Caco-2 (cell line): ENCODE data around the gene IPO9. TPM values are rescaled to one million over a fixed set of nuclear protein-coding genes. Genes with fewer than 3 reads are reported as not detected.

Experiments used
- BruUV-seq: library from RNA; stranded (reverse); fragments of 400-500 nt; replicated peaks from 2 replicates; lab custom pipeline; 2021; lab: Mats Ljungman, UMichigan
- CTCF ChIA-PET: fragments of 300-600 bp; sonication (Branson Sonifier 250); formaldehyde crosslinking; loops from one replicate; lab custom pipeline; 2022; ENCODE audit warnings: antibody characterized with exemption; lab: Charles Lee
- POLR2A ChIA-PET: fragments of 300-600 bp; sonication (Branson Sonifier 250); formaldehyde crosslinking; loops from one replicate; lab custom pipeline; 2022; ENCODE audit warnings: antibody characterized with exemption; lab: Charles Lee
- DNase-seq, 2 experiments: peaks; one replicate each; pipeline versions ENCODE4 v3.0.0 to v3.0.0-alpha.2; 2020 to 2022
- H3K27me3 ChIP-seq: replicated peaks from 2 replicates; pipeline ENCODE4 v1.6.0; 2011; ENCODE audit warnings: low read length; ENCODE audit not compliant: control insufficient read depth, insufficient read depth
- H3K36me3 ChIP-seq: 2 replicates; pipeline ENCODE4 v1.5.1; 2011; ENCODE audit warnings: low read length; ENCODE audit not compliant: control insufficient read depth, insufficient read depth
- H3K4me1 ChIP-seq: fragments of 250-450 bp; sonication (Bioruptor Pico); 2 replicates; pipeline ENCODE4 v1.5.1; 2020; ENCODE audit warnings: mild to moderate bottlenecking
- H3K4me3 ChIP-seq: 2 replicates; pipeline ENCODE4 v1.5.1; 2011; ENCODE audit warnings: low read depth, mild to moderate bottlenecking, control low read depth, low read length
- H3K9me3 ChIP-seq: fragments of 250-450 bp; sonication (Bioruptor Pico); 2 replicates; pipeline ENCODE4 v1.5.1; 2020; ENCODE audit warnings: mild to moderate bottlenecking, moderate library complexity
- H3K27ac Mint-ChIP-seq: one replicate; pipeline ENCODE4 v1.8.0; 2022; ENCODE audit warnings: mixed read lengths; ENCODE audit not compliant: unreplicated experiment
- H3K27me3 Mint-ChIP-seq: one replicate; pipeline ENCODE4 v1.8.0; 2022; ENCODE audit warnings: mixed read lengths; ENCODE audit not compliant: insufficient read depth, unreplicated experiment
- H3K36me3 Mint-ChIP-seq: one replicate; pipeline ENCODE4 v1.8.0; 2022; ENCODE audit warnings: mild to moderate bottlenecking, mixed read lengths; ENCODE audit not compliant: insufficient read depth, unreplicated experiment
- H3K4me1 Mint-ChIP-seq: one replicate; pipeline ENCODE4 v1.8.0; 2022; ENCODE audit warnings: low read depth, mixed read lengths; ENCODE audit not compliant: unreplicated experiment
- H3K4me3 Mint-ChIP-seq: one replicate; pipeline ENCODE4 v1.8.0; 2022; ENCODE audit warnings: mild to moderate bottlenecking, moderate library complexity, mixed read lengths; ENCODE audit not compliant: unreplicated experiment
- H3K9me3 Mint-ChIP-seq: one replicate; pipeline ENCODE4 v1.8.0; 2022; ENCODE audit warnings: mixed read lengths; ENCODE audit not compliant: unreplicated experiment
- intact Hi-C: fragments of 100-400 bp; cut with micrococcal nuclease; formaldehyde crosslinking; loops from one replicate; pipeline ENCODE4 v1.10.0; 2022; ENCODE audit not compliant: unreplicated experiment
- total RNA-seq: library from RNA; stranded (reverse); gene quantifications from 2 replicates; pipeline ENCODE4 v1.2.3, GENCODE V29; 2022
- TF ChIP-seq, protein P1 (sequence below), 2 experiments: fragments of 200-600 bp in 1 of 2; IDR thresholded peaks; 1 replicate in 1 of 2; 2 replicates in 1 of 2; pipeline versions ENCODE4 v1.5.1 to v1.8.0; 2011 to 2022; ENCODE audit warnings: antibody characterized with exemption in 1 of 2, control low read depth in 1 of 2, inconsistent platforms in 1 of 2, low read depth in 1 of 2, low read length in 1 of 2, mild to moderate bottlenecking in 1 of 2, moderate library complexity in 1 of 2; ENCODE audit not compliant: insufficient read depth in 1 of 2, severe bottlenecking in 1 of 2, unreplicated experiment in 1 of 2

IPO9 gene
- total RNA-seq, 1 experiment from 2014 or later = 107 TPM

DNA sequence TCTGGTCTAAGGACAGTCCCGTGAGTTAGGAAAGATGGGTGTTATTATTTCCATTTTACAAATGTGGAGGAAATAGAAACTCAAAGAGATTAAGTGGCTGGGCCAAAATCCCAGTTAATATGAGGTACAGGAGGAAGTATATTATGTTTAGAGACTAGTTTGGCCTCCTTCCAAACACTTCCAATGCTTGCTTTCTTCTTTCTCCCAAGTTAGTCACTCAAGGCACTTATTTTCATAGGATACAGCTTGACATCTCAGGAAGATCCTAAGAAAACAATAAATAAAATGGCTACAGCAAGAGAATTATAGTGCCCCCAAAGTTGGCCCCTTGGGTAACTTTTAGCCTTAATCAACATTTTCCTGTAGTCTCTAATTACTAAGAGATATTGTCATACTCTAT is 47.5 kb upstream of the IPO9 start:
- Histone ChIP-seq H3K36me3 (no peaks in the 10 kb centered on the region), H3K9me3 (no peaks in the 10 kb centered on the region), H3K4me3 (no peak overlapping the region), H3K27me3 (no peaks in the 10 kb centered on the region), H3K4me1 (no peaks in the 10 kb centered on the region)
- Mint-ChIP-seq H3K27me3 (peaks cover 2% of the 10 kb centered on the region), H3K4me3 (no peak overlapping the region), H3K27ac (no peak overlapping the region), H3K36me3 (no peaks in the 10 kb centered on the region), H3K4me1 (no peaks in the 10 kb centered on the region), H3K9me3 (no peaks in the 10 kb centered on the region)
- POLR2A ChIA-PET = interaction anchor here (0.6 kb wide), 1 partner anchor 199 kb away, joined by 3 read pairs; no protein-coding TSS in a partner anchor
- no peak for DNase-seq
- TF ChIP-seq, protein P1, sequence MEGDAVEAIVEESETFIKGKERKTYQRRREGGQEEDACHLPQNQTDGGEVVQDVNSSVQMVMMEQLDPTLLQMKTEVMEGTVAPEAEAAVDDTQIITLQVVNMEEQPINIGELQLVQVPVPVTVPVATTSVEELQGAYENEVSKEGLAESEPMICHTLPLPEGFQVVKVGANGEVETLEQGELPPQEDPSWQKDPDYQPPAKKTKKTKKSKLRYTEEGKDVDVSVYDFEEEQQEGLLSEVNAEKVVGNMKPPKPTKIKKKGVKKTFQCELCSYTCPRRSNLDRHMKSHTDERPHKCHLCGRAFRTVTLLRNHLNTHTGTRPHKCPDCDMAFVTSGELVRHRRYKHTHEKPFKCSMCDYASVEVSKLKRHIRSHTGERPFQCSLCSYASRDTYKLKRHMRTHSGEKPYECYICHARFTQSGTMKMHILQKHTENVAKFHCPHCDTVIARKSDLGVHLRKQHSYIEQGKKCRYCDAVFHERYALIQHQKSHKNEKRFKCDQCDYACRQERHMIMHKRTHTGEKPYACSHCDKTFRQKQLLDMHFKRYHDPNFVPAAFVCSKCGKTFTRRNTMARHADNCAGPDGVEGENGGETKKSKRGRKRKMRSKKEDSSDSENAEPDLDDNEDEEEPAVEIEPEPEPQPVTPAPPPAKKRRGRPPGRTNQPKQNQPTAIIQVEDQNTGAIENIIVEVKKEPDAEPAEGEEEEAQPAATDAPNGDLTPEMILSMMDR (IDR thresholded peaks at IDR 0.05; ENCODE audit: insufficient read depth in 1 of 2, low read depth in 1 of 2, low read length in 1 of 2, severe bottlenecking in 1 of 2, unreplicated experiment in 1 of 2) = no peak
- CTCF ChIA-PET = interaction anchor here (1.3 kb wide), 1 partner anchor 72 kb away, joined by 4 read pairs; no protein-coding TSS in a partner anchor
- BruUV-seq = no TSS peak
- intact Hi-C loops = no loop called here

DNA sequence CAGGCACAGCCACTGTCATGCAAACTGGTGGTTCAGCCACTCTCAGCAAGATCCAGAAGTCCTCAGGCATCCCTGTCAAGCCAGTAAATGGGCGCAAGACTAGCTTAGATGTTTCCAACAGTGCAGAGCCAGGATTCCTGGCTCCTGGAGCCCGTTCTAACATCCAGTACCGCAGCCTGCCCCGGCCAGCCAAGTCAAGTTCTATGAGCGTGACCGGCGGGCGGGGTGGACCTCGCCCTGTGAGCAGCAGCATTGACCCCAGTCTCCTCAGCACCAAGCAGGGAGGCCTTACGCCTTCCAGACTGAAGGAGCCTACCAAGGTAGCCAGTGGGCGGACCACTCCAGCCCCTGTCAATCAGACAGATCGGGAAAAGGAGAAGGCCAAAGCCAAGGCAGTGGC is 46.6 kb upstream of the IPO9 start:
- Mint-ChIP-seq H3K4me1 (no peaks in the 10 kb centered on the region), H3K27ac (no peak overlapping the region), H3K4me3 (no peak overlapping the region), H3K9me3 (no peaks in the 10 kb centered on the region), H3K36me3 (no peaks in the 10 kb centered on the region), H3K27me3 (no peaks in the 10 kb centered on the region)
- no TSS peak for BruUV-seq
- TF ChIP-seq, protein P1 (IDR thresholded peaks at IDR 0.05; ENCODE audit: insufficient read depth in 1 of 2, low read depth in 1 of 2, low read length in 1 of 2, severe bottlenecking in 1 of 2, unreplicated experiment in 1 of 2) = no peak
- ChIA-PET POLR2A (no interaction called here), CTCF (interaction anchor here (0.6 to 1.6 kb wide), 3 partner anchors 11 to 160 kb away, joined by 4 to 6 read pairs (median 4); no protein-coding TSS in a partner anchor)
- intact Hi-C loops = no loop called here
- Histone ChIP-seq H3K36me3 (no peaks in the 10 kb centered on the region), H3K9me3 (no peaks in the 10 kb centered on the region), H3K27me3 (no peaks in the 10 kb centered on the region), H3K4me1 (no peaks in the 10 kb centered on the region), H3K4me3 (no peak overlapping the region)
- no peak for DNase-seq

DNA sequence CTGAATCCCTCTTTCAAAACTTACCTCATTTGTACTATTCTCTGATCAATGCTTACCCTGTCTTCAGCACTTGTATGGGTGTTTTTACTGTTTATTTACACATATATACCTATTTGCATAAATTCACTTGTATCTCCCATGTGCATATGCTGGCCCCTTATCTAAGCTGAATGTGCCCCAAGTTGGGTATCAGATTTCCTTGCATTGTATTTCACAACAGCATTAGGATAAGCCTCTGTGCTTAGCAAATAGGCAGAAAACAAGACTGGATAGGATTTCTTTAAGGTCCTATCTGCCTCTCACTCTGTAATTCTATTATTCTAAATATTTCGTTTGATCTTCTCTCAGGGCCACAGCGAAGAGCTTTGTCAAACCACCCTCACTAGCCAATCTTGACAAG is 45.9 kb upstream of the IPO9 start:
- H3K4me3 ChIP-seq = no peak overlapping the region
- H3K4me1 ChIP-seq = no peaks in the 10 kb centered on the region
- no peak for DNase-seq
- H3K27me3 ChIP-seq = no peaks in the 10 kb centered on the region
- H3K27ac Mint-ChIP-seq = no peak overlapping the region
- CTCF ChIA-PET = interaction anchor here (1.2 to 1.6 kb wide), 3 partner anchors 10 to 74 kb away, joined by 3 to 17 read pairs (median 6); no protein-coding TSS in a partner anchor
- H3K4me3 Mint-ChIP-seq = no peak overlapping the region
- TF ChIP-seq, protein P1 (IDR thresholded peaks at IDR 0.05; ENCODE audit: insufficient read depth in 1 of 2, low read depth in 1 of 2, low read length in 1 of 2, severe bottlenecking in 1 of 2, unreplicated experiment in 1 of 2) = no peak
- no peaks in the 10 kb centered on the region for H3K36me3 ChIP-seq
- no TSS peak for BruUV-seq
- no peaks in the 10 kb centered on the region for H3K27me3 Mint-ChIP-seq
- H3K9me3 ChIP-seq = no peaks in the 10 kb centered on the region
- no peaks in the 10 kb centered on the region for H3K9me3 Mint-ChIP-seq
- POLR2A ChIA-PET = no interaction called here
- intact Hi-C loops = no loop called here
- H3K36me3 Mint-ChIP-seq = no peaks in the 10 kb centered on the region
- H3K4me1 Mint-ChIP-seq = no peaks in the 10 kb centered on the region
